Glutamatergic neuron (in vitro differentiated cells): ENCODE data around the gene SNAPC3. TPM values are rescaled to one million over a fixed set of nuclear protein-coding genes. Genes with fewer than 3 reads are reported as not detected.

ENCODE experiments used
- DNase-seq: peaks from one replicate; pipeline ENCODE4 v3.0.0; 2022
- H3K27ac Mint-ChIP-seq: one replicate; pipeline ENCODE4 v1.8.0; 2020; ENCODE audit warnings: mild to moderate bottlenecking, mixed read lengths, inconsistent platforms; ENCODE audit not compliant: unreplicated experiment
- H3K27me3 Mint-ChIP-seq: one replicate; pipeline ENCODE4 v1.8.0; 2020; ENCODE audit warnings: mild to moderate bottlenecking, moderate library complexity, mixed read lengths, inconsistent platforms; ENCODE audit not compliant: unreplicated experiment
- H3K36me3 Mint-ChIP-seq: one replicate; pipeline ENCODE4 v1.8.0; 2020; ENCODE audit warnings: mild to moderate bottlenecking, mixed read lengths, inconsistent platforms; ENCODE audit not compliant: unreplicated experiment
- H3K4me1 Mint-ChIP-seq: one replicate; pipeline ENCODE4 v1.8.0; 2020; ENCODE audit warnings: mild to moderate bottlenecking, low read depth, mixed read lengths, inconsistent platforms; ENCODE audit not compliant: unreplicated experiment
- H3K4me3 Mint-ChIP-seq: one replicate; pipeline ENCODE4 v1.8.0; 2020; ENCODE audit warnings: mild to moderate bottlenecking, mixed read lengths, inconsistent platforms; ENCODE audit not compliant: unreplicated experiment
- H3K9me3 Mint-ChIP-seq: one replicate; pipeline ENCODE4 v1.8.0; 2020; ENCODE audit warnings: mild to moderate bottlenecking, moderate library complexity, mixed read lengths, inconsistent platforms; ENCODE audit not compliant: unreplicated experiment
- total RNA-seq: library from RNA; stranded (reverse); fragmentation: NEBNext Ultra II Directional; extraction: Animal tissue kit (Norgen Biotek cat#: 25700); gene quantifications from one replicate; pipeline ENCODE4 v1.2.1, GENCODE V29; 2021; ENCODE audit not compliant: unreplicated experiment
- TF ChIP-seq, protein P1 (sequence below): fragments of 200-600 bp; sonication (generic); IDR thresholded peaks from one replicate; pipeline ENCODE4 v1.5.0; 2021; ENCODE audit not compliant: partially characterized antibody, unreplicated experiment

Gene SNAPC3
- total RNA-seq, 1 donor from 2014 or later: 104 TPM

DNA sequence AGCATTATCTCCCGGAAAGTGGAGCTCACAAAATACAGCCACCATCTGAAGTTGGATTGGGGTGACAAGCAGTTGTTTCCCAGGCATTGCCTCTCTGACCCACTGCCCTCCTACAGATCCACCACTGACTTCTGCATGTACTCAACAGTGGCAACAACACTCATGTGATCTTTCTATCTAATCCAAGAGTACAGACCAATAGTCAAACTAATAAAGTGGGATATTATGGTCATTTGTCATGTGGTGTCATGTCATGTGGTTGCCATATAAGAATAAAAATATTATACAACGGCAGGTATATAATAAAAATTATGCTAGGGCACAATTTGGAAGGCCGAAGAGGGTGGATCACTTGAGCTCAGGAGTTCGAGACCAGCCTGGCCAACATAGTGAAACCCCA is 33.0 kb upstream of the SNAPC3 start:
- H3K27ac Mint-ChIP-seq: no peak overlapping the region
- H3K4me3 Mint-ChIP-seq: no peak overlapping the region
- H3K36me3 Mint-ChIP-seq: no peaks in the 10 kb centered on the region
- peaks cover 3% of the 10 kb centered on the region for H3K9me3 Mint-ChIP-seq
- no peaks in the 10 kb centered on the region for H3K27me3 Mint-ChIP-seq
- TF ChIP-seq, protein P1, sequence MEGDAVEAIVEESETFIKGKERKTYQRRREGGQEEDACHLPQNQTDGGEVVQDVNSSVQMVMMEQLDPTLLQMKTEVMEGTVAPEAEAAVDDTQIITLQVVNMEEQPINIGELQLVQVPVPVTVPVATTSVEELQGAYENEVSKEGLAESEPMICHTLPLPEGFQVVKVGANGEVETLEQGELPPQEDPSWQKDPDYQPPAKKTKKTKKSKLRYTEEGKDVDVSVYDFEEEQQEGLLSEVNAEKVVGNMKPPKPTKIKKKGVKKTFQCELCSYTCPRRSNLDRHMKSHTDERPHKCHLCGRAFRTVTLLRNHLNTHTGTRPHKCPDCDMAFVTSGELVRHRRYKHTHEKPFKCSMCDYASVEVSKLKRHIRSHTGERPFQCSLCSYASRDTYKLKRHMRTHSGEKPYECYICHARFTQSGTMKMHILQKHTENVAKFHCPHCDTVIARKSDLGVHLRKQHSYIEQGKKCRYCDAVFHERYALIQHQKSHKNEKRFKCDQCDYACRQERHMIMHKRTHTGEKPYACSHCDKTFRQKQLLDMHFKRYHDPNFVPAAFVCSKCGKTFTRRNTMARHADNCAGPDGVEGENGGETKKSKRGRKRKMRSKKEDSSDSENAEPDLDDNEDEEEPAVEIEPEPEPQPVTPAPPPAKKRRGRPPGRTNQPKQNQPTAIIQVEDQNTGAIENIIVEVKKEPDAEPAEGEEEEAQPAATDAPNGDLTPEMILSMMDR: no peak
- H3K4me1 Mint-ChIP-seq: no peaks in the 10 kb centered on the region
- DNase-seq: no peak

DNA sequence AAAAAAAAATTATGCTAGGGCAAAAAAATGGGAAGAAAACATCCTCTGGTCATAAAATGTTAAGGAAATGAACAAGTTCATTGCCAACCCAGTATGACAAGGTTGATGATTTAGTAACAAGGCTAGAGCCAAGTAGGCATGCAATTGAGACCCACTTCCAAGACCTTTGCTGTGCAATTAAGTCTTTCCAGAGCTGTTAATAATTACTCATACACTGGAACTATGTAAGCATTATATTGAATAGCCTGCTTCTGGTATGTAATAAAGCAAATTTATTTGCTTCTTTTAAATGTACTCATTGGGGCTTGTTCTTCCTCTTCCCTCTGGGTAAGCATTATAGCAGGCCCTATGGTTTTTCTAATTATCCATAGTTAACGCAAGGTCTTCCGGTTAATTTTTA is 32.5 kb upstream of the SNAPC3 start:
- H3K27me3 Mint-ChIP-seq: no peaks in the 10 kb centered on the region
- TF ChIP-seq, protein P1: no peak
- DNase-seq: no peak
- no peaks in the 10 kb centered on the region for H3K4me1 Mint-ChIP-seq
- no peaks in the 10 kb centered on the region for H3K36me3 Mint-ChIP-seq
- H3K4me3 Mint-ChIP-seq: no peak overlapping the region
- peaks cover 3% of the 10 kb centered on the region for H3K9me3 Mint-ChIP-seq
- H3K27ac Mint-ChIP-seq: no peak overlapping the region

DNA sequence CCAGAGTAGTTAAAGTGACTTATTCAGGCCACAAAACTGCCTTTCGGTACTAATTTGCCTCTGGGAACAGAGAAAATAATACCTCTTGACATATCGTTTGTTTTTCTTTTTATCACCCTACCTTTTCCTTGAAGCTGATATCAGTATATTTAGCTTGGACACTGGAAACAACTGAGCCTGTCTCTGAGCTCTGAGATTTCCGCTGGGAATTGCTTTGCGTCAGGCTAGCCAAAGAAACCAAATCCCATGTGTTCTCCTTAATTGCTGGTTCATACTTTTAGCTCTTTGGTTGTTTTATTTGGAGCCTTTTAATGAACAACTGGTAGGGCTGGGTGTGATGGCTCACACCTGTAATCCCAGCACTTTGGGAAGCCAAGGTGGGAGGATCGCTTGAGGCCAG is 30.3 kb upstream of the SNAPC3 start:
- Mint-ChIP-seq H3K4me1 (no peaks in the 10 kb centered on the region), H3K27ac (no peak overlapping the region), H3K27me3 (no peaks in the 10 kb centered on the region), H3K9me3 (peaks cover 2% of the 10 kb centered on the region), H3K36me3 (no peaks in the 10 kb centered on the region), H3K4me3 (no peak overlapping the region)
- DNase-seq: no peak
- TF ChIP-seq, protein P1: no peak

DNA sequence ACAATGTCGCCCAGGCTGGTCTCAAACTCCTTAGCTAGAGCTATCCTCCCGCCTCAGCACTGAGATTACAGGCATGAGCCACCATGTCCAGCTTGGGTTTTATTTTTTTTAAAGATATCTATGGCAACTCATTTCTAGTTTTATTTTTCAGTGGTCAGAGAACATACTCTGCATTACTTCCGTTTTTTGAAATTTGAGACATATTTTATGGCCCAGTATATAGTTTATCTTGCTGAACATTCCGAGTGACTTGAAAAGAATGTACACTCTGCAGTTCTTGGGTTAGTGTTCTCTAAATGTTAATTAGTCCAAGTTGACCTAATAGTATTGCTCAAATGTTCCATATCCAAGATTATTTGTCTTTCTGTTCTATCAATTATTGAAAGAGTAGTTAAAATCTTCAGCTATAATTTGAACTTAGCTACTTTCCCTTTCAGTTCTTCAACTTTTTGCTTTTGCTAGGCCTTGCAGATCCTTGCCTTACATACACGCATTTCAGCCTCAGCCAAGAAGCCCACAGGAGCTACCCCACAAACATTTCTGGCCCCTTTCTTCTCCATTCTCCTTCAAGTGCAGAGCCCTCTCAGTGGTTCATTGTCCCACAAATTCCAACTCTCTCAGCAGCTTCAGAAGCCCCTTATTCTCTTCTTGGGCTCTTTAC is 22.3 kb upstream of the SNAPC3 start:
- H3K27me3 Mint-ChIP-seq: no peaks in the 10 kb centered on the region

DNA sequence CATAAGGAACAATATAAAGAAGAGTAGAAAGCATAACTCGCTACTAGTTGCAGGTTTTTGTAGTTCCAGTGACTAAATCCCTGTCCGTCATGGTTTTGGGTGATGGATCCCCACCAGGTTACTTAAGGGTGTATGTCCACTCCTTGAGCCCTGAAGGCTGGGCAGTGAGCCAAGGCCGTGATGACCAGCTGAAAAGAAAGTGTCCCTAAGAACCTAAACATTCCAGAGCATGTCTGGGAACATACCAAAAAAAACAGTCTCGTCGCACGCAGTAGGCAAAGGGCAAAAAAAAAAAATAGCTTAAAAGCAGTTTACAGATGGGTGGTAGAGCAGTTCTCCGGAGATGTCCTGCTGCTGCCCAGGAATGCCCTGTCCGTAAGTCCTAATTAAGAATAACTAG is 21.4 kb upstream of the SNAPC3 start:
- TF ChIP-seq, protein P1: no peak
- H3K27me3 Mint-ChIP-seq: no peaks in the 10 kb centered on the region
- peaks cover 9% of the 10 kb centered on the region for H3K36me3 Mint-ChIP-seq
- no peak overlapping the region for H3K4me3 Mint-ChIP-seq
- H3K9me3 Mint-ChIP-seq: peaks cover 6% of the 10 kb centered on the region
- no peak overlapping the region for H3K27ac Mint-ChIP-seq
- no peaks in the 10 kb centered on the region for H3K4me1 Mint-ChIP-seq
- DNase-seq: no peak

More for the DNA sequence above, 22.3 kb upstream of the SNAPC3 start:
- H3K4me3 Mint-ChIP-seq: no peak overlapping the region
- H3K36me3 Mint-ChIP-seq: peaks cover 5% of the 10 kb centered on the region
- H3K4me1 Mint-ChIP-seq: no peaks in the 10 kb centered on the region
- H3K9me3 Mint-ChIP-seq: peaks cover 4% of the 10 kb centered on the region
- TF ChIP-seq, protein P1: no peak
- no peak for DNase-seq
- no peak overlapping the region for H3K27ac Mint-ChIP-seq
